Activated naive CD4-positive, alpha-beta T cell treated with anti-CD3 and anti-CD28 coated beads, Interleukin-2, amount 50 U/mL, for 24 hours (primary cell): ENCODE data around the gene KRTAP10-1.
"Not testable (repeated sequence)": the region's sequence is repeated elsewhere in the genome, so short reads cannot be mapped to it uniquely, and the experiment has no call there.

Source experiments
- H3K27ac Mint-ChIP-seq: one replicate; pipeline ENCODE4 v1.8.0; 2021; ENCODE audit warnings: mild to moderate bottlenecking, mixed read lengths
- H3K27me3 Mint-ChIP-seq: one replicate; pipeline ENCODE4 v1.8.0; 2021; ENCODE audit warnings: mixed read lengths
- H3K36me3 Mint-ChIP-seq: one replicate; pipeline ENCODE4 v1.8.0; 2021; ENCODE audit warnings: mixed read lengths
- H3K4me1 Mint-ChIP-seq: one replicate; pipeline ENCODE4 v1.8.0; 2021; ENCODE audit warnings: mixed read lengths
- H3K4me3 Mint-ChIP-seq: one replicate; pipeline ENCODE4 v1.8.0; 2021; ENCODE audit warnings: mild to moderate bottlenecking, mixed read lengths
- H3K9me3 Mint-ChIP-seq: one replicate; pipeline ENCODE4 v1.8.0; 2021; ENCODE audit warnings: mixed read lengths

Gene KRTAP10-1, protein sequence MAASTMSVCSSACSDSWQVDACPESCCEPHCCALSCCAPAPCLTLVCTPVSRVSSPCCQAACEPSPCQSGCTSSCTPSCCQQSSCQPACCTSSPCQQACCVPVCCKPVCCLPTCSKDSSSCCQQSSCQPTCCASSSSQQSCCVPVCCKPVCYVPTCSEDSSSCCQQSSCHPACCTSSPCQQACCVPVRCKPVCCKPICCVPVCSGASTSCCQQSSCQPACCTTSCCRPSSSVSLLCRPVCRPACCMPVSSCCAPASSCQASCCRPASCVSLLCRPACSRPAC

GRCh38 chr21:44539991-44540666 is at the start of gene KRTAP10-1:
KRTAP10-1 (minus strand) TSS chr21:44540195; CDS start chr21:44540150, 45 bp downstream.
- H3K36me3 Mint-ChIP-seq, result no peaks in the 10 kb centered on the region
- H3K9me3 Mint-ChIP-seq, result no peaks in the 10 kb centered on the region
- H3K27ac Mint-ChIP-seq, result no peak within 1 kb of the TSS
- no peaks in the 10 kb centered on the region for H3K27me3 Mint-ChIP-seq
- H3K4me3 Mint-ChIP-seq, result no peak within 1 kb of the TSS
- no peaks in the 10 kb centered on the region for H3K4me1 Mint-ChIP-seq

- Mint-ChIP-seq H3K4me1 (peaks cover 11% of the 10 kb centered on the region), H3K36me3 (no peaks in the 10 kb centered on the region), H3K4me3 (no peak overlapping the region), H3K27me3 (no peaks in the 10 kb centered on the region), H3K27ac (no peak overlapping the region), H3K9me3 (no peaks in the 10 kb centered on the region)
Measured at GRCh38 chr21:44589094-44589493, 49.1 kb upstream of the KRTAP10-1 start.

GRCh38 chr21:44585892-44586291 is 45.9 kb upstream of the KRTAP10-1 start:
- Mint-ChIP-seq H3K4me3 (no peak overlapping the region), H3K9me3 (peaks cover 9% of the 10 kb centered on the region), H3K4me1 (peaks cover 41% of the 10 kb centered on the region), H3K27ac (no peak overlapping the region), H3K36me3 (peaks cover 3% of the 10 kb centered on the region), H3K27me3 (no peaks in the 10 kb centered on the region)

- Mint-ChIP-seq H3K27ac (no peak overlapping the region), H3K36me3 (peaks cover 3% of the 10 kb centered on the region), H3K27me3 (no peaks in the 10 kb centered on the region), H3K9me3 (peaks cover 11% of the 10 kb centered on the region), H3K4me3 (no peak overlapping the region), H3K4me1 (peaks cover 46% of the 10 kb centered on the region)
Measured at GRCh38 chr21:44583800-44584147, 43.8 kb upstream of the KRTAP10-1 start.

- Mint-ChIP-seq H3K36me3 (peaks cover 3% of the 10 kb centered on the region), H3K27ac (no peak overlapping the region), H3K4me3 (no peak overlapping the region), H3K27me3 (no peaks in the 10 kb centered on the region), H3K4me1 (peaks cover 46% of the 10 kb centered on the region), H3K9me3 (peaks cover 11% of the 10 kb centered on the region)
Measured at GRCh38 chr21:44583089-44583799, 43.2 kb upstream of the KRTAP10-1 start.

- no peak overlapping the region for H3K27ac Mint-ChIP-seq
- H3K4me1 Mint-ChIP-seq, result peaks cover 46% of the 10 kb centered on the region
- H3K9me3 Mint-ChIP-seq, result peaks cover 11% of the 10 kb centered on the region
- no peaks in the 10 kb centered on the region for H3K27me3 Mint-ChIP-seq
- H3K36me3 Mint-ChIP-seq, result peaks cover 5% of the 10 kb centered on the region
- no peak overlapping the region for H3K4me3 Mint-ChIP-seq
Measured at GRCh38 chr21:44582055-44582454, 42.1 kb upstream of the KRTAP10-1 start.

GRCh38 chr21:44581158-44581557 is 41.2 kb upstream of the KRTAP10-1 start:
- H3K36me3 Mint-ChIP-seq, result peaks cover 5% of the 10 kb centered on the region
- no peak overlapping the region for H3K27ac Mint-ChIP-seq
- no peak overlapping the region for H3K4me3 Mint-ChIP-seq
- H3K27me3 Mint-ChIP-seq, result no peaks in the 10 kb centered on the region
- peaks cover 46% of the 10 kb centered on the region for H3K4me1 Mint-ChIP-seq
- H3K9me3 Mint-ChIP-seq, result peaks cover 11% of the 10 kb centered on the region

GRCh38 chr21:44580231-44580821 is 40.3 kb upstream of the KRTAP10-1 start, which contains the start of gene KRTAP10-5:
KRTAP10-5 (minus strand) TSS chr21:44580604; CDS start chr21:44580578, 26 bp downstream.
- Mint-ChIP-seq H3K9me3 (peaks cover 11% of the 10 kb centered on the region), H3K27ac (peak within 1 kb of the TSS; percentile 12), H3K4me1 (peaks cover 42% of the 10 kb centered on the region)
- not testable (repeated sequence) for H3K36me3 Mint-ChIP-seq, H3K27me3 Mint-ChIP-seq, H3K4me3 Mint-ChIP-seq

- Mint-ChIP-seq H3K4me1 (peaks cover 40% of the 10 kb centered on the region), H3K36me3 (peaks cover 5% of the 10 kb centered on the region), H3K27me3 (no peaks in the 10 kb centered on the region), H3K4me3 (no peak overlapping the region), H3K9me3 (peaks cover 11% of the 10 kb centered on the region), H3K27ac (no peak overlapping the region)
Measured at GRCh38 chr21:44579833-44580144, 39.8 kb upstream of the KRTAP10-1 start.

GRCh38 chr21:44579056-44579832 is 39.2 kb upstream of the KRTAP10-1 start:
- H3K27ac Mint-ChIP-seq, result no peak overlapping the region
- peaks cover 11% of the 10 kb centered on the region for H3K9me3 Mint-ChIP-seq
- peaks cover 5% of the 10 kb centered on the region for H3K36me3 Mint-ChIP-seq
- peaks cover 36% of the 10 kb centered on the region for H3K4me1 Mint-ChIP-seq
- no peaks in the 10 kb centered on the region for H3K27me3 Mint-ChIP-seq
- no peak overlapping the region for H3K4me3 Mint-ChIP-seq

DNA sequence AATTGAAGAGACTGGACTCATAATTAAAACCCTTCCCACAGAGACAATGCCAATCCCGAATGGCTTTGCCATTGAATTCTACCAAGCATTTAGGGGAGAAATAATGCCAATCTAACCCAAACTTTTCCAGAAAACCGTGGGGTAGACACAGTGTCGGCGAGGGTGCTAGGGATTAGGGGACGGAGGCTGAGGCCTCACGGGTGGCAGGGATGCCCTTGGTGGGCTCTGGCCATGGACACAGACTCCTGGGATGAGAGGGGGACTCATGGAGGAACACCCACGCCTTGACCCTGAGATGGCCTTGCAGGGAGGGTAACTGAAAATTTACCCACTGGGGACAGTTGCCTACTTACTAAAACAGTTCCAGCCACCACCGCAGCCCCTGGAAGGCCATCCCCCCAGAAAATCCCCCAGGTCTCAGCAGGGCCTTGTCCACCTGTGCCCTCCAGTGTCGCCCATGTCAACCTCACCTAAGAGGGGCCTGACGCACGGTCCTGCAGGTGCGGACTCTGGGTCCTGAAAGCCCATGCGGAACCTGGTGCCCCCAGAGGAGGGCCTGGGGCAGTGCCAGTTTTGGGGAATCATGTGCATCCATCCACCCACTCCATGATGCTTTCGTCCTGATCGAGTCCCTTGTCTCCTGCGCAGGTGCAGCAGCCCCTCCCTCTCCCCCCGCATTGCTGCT is 38.5 kb upstream of the KRTAP10-1 start:
- Mint-ChIP-seq H3K4me3 (no peak overlapping the region), H3K36me3 (peaks cover 5% of the 10 kb centered on the region), H3K27me3 (no peaks in the 10 kb centered on the region), H3K9me3 (peaks cover 11% of the 10 kb centered on the region), H3K27ac (no peak overlapping the region), H3K4me1 (peaks cover 29% of the 10 kb centered on the region)

- peaks cover 3% of the 10 kb centered on the region for H3K36me3 Mint-ChIP-seq
- H3K27me3 Mint-ChIP-seq, result no peaks in the 10 kb centered on the region
- H3K4me3 Mint-ChIP-seq, result no peak overlapping the region
- peaks cover 3% of the 10 kb centered on the region for H3K9me3 Mint-ChIP-seq
- peaks cover 6% of the 10 kb centered on the region for H3K4me1 Mint-ChIP-seq
- no peak overlapping the region for H3K27ac Mint-ChIP-seq
Measured at GRCh38 chr21:44576025-44576420, 36.0 kb upstream of the KRTAP10-1 start.

DNA sequence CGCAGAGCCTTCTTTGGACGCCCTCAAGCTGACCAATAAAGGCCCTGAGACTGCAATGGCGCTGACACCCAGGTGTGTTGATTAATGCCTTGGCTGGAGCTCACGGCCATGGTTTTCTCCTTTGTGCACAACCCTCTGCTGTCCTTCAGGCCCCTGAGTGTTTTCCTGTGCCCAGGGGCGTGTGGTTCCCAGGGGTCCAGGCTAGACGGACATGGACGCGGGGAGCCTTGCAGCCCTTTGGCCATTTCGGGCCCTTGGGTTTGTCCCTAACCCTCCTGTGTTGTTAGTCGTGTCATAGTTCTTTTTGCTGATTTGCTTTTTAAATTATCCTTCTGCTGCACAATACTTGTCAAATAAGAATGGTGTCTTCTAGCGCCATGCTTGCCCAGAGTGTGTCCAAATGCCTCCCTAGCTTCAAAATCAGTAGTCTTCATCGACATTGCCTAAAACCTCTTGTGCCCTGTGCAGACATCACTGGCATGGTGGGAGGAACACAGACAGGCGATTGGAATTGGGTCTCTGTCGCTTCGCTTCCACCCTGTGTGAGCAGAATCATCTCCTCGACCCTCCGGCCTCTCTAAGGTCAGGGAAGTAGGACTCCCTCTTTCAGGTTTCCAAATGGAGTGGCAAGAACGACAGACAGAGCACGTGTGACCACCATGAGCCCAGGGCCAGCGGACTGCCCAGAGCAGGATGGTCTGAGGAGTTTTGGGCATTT is 35.5 kb upstream of the KRTAP10-1 start:
- H3K27me3 Mint-ChIP-seq, result no peaks in the 10 kb centered on the region
- H3K4me1 Mint-ChIP-seq, result peaks cover 1% of the 10 kb centered on the region
- no peak overlapping the region for H3K4me3 Mint-ChIP-seq
- H3K9me3 Mint-ChIP-seq, result no peaks in the 10 kb centered on the region
- no peak overlapping the region for H3K27ac Mint-ChIP-seq
- H3K36me3 Mint-ChIP-seq, result peaks cover 3% of the 10 kb centered on the region
